Measurements from ENCODE around the gene ATG5.

DNA sequence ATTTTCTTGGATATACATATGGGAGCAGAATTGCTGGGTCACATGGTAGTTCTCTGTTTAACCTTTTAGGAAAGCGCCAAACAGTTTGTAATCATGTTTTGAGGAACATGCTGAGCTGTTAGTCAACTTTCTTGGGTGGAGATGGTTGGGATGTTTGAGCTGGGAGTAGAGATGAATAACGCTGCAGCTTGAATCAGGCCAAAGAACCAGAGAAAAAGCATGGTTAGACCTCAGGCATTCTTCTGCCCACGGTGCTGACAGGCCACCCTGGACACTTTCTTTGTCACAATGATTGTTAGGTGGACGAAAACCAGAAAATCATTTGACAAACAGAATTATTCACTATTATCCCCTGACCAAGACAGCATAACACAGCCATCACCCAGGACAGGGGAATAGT lies 172.6 kb downstream of the ATG5 start:
- TF ChIP-seq, protein P1, sequence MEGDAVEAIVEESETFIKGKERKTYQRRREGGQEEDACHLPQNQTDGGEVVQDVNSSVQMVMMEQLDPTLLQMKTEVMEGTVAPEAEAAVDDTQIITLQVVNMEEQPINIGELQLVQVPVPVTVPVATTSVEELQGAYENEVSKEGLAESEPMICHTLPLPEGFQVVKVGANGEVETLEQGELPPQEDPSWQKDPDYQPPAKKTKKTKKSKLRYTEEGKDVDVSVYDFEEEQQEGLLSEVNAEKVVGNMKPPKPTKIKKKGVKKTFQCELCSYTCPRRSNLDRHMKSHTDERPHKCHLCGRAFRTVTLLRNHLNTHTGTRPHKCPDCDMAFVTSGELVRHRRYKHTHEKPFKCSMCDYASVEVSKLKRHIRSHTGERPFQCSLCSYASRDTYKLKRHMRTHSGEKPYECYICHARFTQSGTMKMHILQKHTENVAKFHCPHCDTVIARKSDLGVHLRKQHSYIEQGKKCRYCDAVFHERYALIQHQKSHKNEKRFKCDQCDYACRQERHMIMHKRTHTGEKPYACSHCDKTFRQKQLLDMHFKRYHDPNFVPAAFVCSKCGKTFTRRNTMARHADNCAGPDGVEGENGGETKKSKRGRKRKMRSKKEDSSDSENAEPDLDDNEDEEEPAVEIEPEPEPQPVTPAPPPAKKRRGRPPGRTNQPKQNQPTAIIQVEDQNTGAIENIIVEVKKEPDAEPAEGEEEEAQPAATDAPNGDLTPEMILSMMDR (IDR thresholded peaks at IDR 0.05), result no peak
- TF ChIP-seq EZH2 (IDR thresholded peaks at IDR 0.05; ENCODE audit: borderline replicate concordance, insufficient read depth, low read depth, low read length, poor library complexity, severe bottlenecking), result no peak

Measured in B cell (primary cell).